ENCODE data around the gene KIF2A. TPM values are rescaled to one million over a fixed set of nuclear protein-coding genes. Genes with fewer than 3 reads are reported as not detected.

The KIF2A gene
- total and polyA plus RNA-seq, 7 donors: 1.4 to 10.6 (median 8.4) TPM

DNA sequence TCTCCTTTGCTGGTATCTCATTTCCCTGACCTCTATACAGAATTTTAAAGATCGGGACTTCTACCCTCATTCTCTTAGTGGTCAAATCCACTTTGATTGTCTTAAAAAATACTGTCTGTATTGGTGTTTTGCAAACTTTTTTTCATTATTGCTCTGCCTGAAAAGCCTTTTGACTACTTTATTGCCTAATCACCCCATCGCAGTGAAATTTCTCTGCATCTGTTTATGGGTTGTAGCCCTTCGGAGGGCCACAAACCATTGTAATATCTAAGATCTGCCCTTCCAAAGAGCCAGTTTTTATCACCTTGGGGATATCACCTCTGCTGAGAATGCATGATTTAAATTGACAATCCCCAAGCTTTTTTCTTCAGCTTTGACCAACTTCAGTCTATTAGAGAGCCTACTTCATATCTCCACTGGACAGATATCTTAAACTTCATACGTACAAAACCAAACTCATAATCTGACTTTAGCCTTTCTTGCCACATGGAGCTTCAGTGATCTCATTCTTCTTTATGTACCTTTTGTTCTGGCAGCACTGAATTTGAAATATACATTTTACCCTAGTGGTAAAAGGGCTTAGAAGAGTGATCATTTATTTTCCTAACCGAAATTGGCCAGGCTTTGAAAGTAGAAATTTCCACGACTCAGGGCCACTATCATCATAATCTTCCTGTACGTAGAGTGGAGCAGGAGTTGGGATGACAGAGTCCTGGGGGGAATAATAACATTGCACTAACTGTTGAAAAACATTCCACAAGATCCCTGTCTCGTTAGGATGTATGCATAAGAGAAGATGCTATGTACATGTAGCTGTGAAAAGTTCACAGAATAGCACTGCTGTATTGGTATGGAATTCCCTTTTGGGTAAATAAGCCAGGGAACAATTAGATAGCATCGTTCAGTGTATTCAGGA lies 21.4 kb downstream of the KIF2A start:
- Histone ChIP-seq H3K27ac (no peak overlapping the region), H3K4me3 (no peak overlapping the region), H3K36me3 (ENCODE audit: insufficient read depth in 1 of 2, low read depth in 1 of 2) (no peaks in the 10 kb centered on the region), H3K9me3 (no peaks in the 10 kb centered on the region), H3K27me3 (ENCODE audit: insufficient read depth in 3 of 3, low read length in 2 of 3) (no peaks in the 10 kb centered on the region), H3K4me1 (peaks cover 4% of the 10 kb centered on the region)
- intact Hi-C loops (cut with DNase I): no loop called here
- WGBS, 3 donors: 68 to 76% (median 74%) methylated on average over 9 of the region's 9 CpGs
- DNase-seq (no peak), ATAC-seq (no peak)
- TF ChIP-seq, protein P1, sequence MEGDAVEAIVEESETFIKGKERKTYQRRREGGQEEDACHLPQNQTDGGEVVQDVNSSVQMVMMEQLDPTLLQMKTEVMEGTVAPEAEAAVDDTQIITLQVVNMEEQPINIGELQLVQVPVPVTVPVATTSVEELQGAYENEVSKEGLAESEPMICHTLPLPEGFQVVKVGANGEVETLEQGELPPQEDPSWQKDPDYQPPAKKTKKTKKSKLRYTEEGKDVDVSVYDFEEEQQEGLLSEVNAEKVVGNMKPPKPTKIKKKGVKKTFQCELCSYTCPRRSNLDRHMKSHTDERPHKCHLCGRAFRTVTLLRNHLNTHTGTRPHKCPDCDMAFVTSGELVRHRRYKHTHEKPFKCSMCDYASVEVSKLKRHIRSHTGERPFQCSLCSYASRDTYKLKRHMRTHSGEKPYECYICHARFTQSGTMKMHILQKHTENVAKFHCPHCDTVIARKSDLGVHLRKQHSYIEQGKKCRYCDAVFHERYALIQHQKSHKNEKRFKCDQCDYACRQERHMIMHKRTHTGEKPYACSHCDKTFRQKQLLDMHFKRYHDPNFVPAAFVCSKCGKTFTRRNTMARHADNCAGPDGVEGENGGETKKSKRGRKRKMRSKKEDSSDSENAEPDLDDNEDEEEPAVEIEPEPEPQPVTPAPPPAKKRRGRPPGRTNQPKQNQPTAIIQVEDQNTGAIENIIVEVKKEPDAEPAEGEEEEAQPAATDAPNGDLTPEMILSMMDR (IDR thresholded peaks at IDR 0.05): no peak

DNA sequence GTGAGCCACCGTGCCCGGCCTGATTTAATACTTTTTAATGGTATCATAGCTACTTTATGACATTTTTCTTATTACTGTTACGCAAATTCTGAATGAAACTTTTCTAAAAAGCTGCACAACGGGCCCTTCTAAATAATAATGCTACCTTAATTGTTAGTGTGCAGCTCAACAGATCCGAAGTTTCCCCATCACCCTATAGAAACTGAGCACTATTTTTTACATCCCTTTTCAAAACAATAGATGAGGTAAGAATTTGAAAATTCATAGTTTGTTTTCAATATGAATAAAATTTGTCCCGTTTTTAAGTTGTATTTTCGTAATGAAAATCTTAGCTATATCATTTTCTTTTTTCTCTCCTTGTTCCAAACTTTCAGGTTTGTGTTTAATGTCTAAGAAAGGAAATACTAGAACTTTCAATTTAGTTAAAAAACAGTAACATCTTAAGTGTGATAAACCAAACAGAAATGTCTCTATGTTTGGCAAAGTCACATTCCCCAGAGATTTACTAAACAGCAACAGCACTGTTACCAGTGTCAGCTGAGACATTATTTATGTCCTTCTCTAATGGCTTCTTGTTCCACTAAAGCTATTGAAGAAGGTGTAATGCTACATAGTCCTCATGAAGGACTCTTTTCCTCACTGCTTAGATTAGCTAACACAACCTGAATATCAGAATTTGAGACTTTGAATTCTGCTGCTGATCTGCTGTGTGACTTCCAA lies 22.9 kb downstream of the KIF2A start:
- TF ChIP-seq, protein P1 (IDR thresholded peaks at IDR 0.05): no peak
- no peak overlapping the region for H3K27ac ChIP-seq
- DNase-seq (no peak), ATAC-seq (no peak)
- 80 to 87% (median 85%) methylated on average over 7 of the region's 7 CpGs for WGBS, 3 donors
- no peak overlapping the region for H3K4me3 ChIP-seq
- no peaks in the 10 kb centered on the region for H3K36me3 ChIP-seq (ENCODE audit: insufficient read depth in 1 of 2, low read depth in 1 of 2)
- intact Hi-C loops (cut with DNase I): no loop called here
- no peaks in the 10 kb centered on the region for H3K9me3 ChIP-seq
- H3K4me1 ChIP-seq: peaks cover 4% of the 10 kb centered on the region
- no peaks in the 10 kb centered on the region for H3K27me3 ChIP-seq (ENCODE audit: insufficient read depth in 3 of 3, low read length in 2 of 3)

DNA sequence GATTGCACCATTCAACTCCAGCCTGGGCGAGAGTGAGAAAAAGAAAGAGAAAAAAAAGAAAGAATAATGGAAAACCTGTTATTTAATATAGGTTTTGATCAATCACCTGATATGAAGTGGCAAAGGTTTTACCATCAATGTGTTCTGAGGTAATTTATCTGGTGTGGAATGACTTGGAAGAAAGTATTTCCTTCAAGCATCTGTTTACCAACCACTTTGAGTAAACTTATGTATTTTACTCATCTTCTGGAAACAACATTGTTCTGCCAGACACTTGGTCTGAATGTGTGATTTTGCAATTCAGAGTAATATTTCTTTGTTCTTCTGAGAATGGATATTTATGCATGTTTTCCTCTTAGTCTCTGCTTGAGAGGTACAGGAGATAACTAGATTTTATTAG lies 24.3 kb downstream of the KIF2A start:
- H3K4me3 ChIP-seq: no peak overlapping the region
- intact Hi-C loops (cut with DNase I): no loop called here
- no peak overlapping the region for H3K27ac ChIP-seq
- H3K4me1 ChIP-seq: peaks cover 4% of the 10 kb centered on the region
- no peak for ATAC-seq
- no peaks in the 10 kb centered on the region for H3K27me3 ChIP-seq (ENCODE audit: insufficient read depth in 3 of 3, low read length in 2 of 3)
- WGBS, 3 donors: 85 to 100% (median 91%) methylated on average over 1 of the region's 1 CpG
- TF ChIP-seq, protein P1 (IDR thresholded peaks at IDR 0.05): no peak
- no peaks in the 10 kb centered on the region for H3K36me3 ChIP-seq (ENCODE audit: insufficient read depth in 1 of 2, low read depth in 1 of 2)
- no peaks in the 10 kb centered on the region for H3K9me3 ChIP-seq
- DNase-seq: no peak

DNA sequence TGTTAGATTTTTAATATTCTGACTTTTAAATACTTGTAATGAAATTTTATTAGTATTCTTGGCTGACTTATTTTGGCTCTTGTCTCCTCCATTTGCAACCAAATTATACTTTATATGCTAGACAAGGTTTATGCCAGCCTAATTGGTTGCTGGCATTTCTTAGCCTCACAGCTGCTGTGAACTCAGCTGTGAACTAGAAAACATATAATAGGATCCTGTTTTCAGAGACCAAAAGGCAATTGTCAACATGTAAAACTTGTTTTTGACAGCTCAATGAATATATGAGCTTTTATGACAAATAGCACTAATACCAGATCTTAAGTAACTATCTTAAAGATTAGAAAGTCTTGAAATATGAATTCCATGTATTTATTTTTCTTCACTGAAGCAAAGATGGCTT lies 25.9 kb downstream of the KIF2A start:
- intact Hi-C loops (cut with DNase I): no loop called here
- H3K27me3 ChIP-seq (ENCODE audit: insufficient read depth in 3 of 3, low read length in 2 of 3): no peaks in the 10 kb centered on the region
- no peaks in the 10 kb centered on the region for H3K9me3 ChIP-seq
- ATAC-seq (no peak), DNase-seq (no peak)
- H3K36me3 ChIP-seq (ENCODE audit: insufficient read depth in 1 of 2, low read depth in 1 of 2): no peaks in the 10 kb centered on the region
- no peak overlapping the region for H3K4me3 ChIP-seq
- no peak overlapping the region for H3K27ac ChIP-seq
- peaks cover 4% of the 10 kb centered on the region for H3K4me1 ChIP-seq
- TF ChIP-seq, protein P1 (IDR thresholded peaks at IDR 0.05): no peak
